Stimulated activated CD4-positive, alpha-beta T cell treated with anti-CD3 and anti-CD28 coated beads, Interleukin-2, amount 100 ng/mL, for 48 hours (primary cell): Measurements from ENCODE around the gene GPR6.

Experiments
- DNase-seq, 2 donors: peaks; one replicate each; pipeline ENCODE4 v3.0.0-alpha.2; 2020

GPR6 gene

GRCh38 chr6:110002676-110003075 lies 24.6 kb downstream of the GPR6 start:
- no peak for DNase-seq

DNA sequence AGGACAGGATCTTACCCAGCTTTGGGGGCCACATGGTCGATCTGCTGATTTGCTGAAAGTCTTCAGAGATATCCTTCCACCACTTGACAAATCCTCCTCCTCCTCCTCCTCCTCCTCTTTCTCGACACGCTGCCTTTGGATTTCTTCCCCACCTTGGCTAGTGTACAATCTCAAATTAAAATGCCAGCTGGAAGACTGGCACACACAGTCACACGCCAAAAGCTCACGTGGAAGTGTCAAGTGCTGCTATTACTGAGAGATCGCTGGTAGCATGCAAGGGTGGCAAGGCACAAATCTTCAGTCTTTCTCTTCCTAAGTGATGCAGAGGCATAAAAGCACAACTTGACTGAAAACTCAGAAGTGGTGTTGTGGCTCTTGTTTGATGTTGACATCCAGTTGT lies 35.3 kb downstream of the GPR6 start:
- DNase-seq: no peak

- no peak for DNase-seq
Measured at GRCh38 chr6:110015206-110015605, 37.1 kb downstream of the GPR6 start.

DNA sequence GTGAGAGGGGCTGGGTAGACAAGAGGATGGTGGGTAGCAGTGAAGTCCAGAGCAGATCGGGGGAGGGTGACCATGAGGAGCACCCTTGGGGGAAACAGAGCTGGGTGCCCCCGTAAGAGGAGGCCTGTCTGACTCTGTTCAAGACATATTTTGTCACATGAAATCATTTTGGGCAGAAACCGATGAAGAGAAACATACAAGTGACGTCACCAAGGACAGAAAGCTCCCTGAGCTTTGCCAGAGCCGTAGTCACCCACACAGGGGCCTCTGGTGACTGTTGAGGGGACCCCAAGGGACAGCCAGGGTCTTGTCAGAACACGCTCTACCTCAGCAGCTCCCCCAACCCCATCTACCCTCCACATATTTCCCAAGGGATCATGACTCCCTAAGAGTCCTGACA lies 39.2 kb downstream of the GPR6 start:
- DNase-seq: no peak

DNA sequence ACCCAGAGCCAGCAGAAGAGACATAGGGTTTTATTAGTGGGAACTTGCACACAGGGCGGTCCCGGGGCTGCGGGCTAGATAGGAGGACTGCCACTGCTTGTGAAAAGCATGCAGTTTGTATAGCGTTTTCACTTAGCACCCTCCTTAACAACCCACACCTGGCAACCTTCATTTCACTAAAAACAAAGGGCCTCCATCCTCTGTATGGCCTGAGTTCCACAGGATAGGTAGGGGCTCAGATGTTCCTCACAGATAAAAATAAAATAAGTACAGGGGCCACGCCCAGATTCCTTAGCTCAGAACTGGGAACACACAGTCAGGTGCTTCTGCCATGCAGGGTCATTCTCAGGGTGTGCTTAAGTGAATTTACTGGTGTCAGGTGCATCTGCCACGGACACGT lies 39.8 kb downstream of the GPR6 start:
- DNase-seq: no peak

DNA sequence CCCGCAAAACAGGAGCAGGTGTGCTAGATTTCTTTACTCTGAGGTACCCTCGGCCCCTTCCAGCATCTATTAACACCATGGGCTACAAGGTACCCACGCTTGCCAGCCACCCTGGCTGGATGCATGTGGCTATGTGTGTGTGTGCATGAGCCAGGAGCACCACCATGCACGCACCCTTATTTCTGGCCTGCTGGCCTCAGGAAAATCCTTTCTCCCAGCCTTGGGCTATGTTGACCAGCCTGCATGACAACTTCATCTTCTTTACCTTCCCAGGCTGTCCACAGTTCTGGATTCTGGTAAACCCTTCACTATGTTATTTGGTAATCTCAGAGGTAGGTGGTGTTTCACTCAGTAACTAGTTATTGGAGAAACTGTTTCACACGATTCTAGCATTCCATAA lies 40.4 kb downstream of the GPR6 start:
- DNase-seq: no peak

DNA sequence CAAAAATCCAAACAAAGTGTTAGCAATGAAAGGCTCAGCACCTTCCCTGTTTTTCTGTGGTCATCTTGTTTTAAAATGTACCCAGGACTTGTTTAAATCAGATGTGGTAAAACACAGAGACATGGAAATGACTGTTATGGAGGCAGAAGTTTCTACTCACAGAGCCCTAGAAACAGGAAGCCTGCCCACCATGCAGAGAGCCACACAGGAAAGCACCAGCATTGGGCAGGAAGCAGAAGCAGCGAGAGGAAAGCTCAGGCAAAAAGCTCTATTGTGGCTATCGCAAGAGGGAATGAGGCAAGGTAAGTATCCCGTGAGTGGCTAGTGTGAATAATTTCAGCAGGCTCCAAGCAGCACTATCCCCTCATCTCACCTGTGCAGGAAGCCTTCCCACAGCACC lies 42.8 kb downstream of the GPR6 start:
- DNase-seq: no peak

- no peak for DNase-seq
Measured at GRCh38 chr6:110029144-110029543, 51.0 kb downstream of the GPR6 start.
